ENCODE measurements around the gene CAPN7.
A peak's percentile ranks its signal among the peaks of the same experiment; 100 is the strongest.
"Not testable (repeated sequence)": the region's sequence is repeated elsewhere in the genome, so short reads cannot be mapped to it uniquely, and the experiment has no call there.

CAPN7 gene

GRCh38 chr3:15205934-15206661 lies at the start of gene CAPN7:
Gene CAPN7, plus strand, starts transcription at chr3:15206246. Its CDS starts 250 bp downstream, at chr3:15206496.
- H3K9me3 ChIP-seq (ENCODE audit: insufficient read depth, low read length) = no peaks in the 10 kb centered on the region
- no peaks in the 10 kb centered on the region for H3K4me1 ChIP-seq (ENCODE audit: insufficient read depth, insufficient read length)
- peak within 1 kb of the TSS; percentile 92 for H3K4me3 ChIP-seq (ENCODE audit: insufficient read length, low read depth)
- peaks cover 24% of the 10 kb centered on the region for H3K36me3 ChIP-seq (ENCODE audit: insufficient read depth, insufficient read length, low read length)
- TF ChIP-seq YY1 (IDR thresholded peaks at IDR 0.05; ENCODE audit: insufficient read depth, insufficient read length) (no peak), ZNF274 (IDR thresholded peaks at IDR 0.05; ENCODE audit: low read depth, low read length) (no peak), SUZ12 (IDR thresholded peaks at IDR 0.05; ENCODE audit: extremely low read depth, insufficient read depth, insufficient read length) (no peak)
- peak; percentile 57 for DNase-seq (ENCODE audit: low read depth, low spot score)
- peak within 1 kb of the TSS; percentile 96 for H3K9ac ChIP-seq (ENCODE audit: insufficient read length, low read depth)
- no peaks in the 10 kb centered on the region for H3K27me3 ChIP-seq (ENCODE audit: insufficient read depth, insufficient read length)

GRCh38 chr3:15157441-15157840 lies 48.6 kb upstream of the CAPN7 start:
- H3K4me1 ChIP-seq (ENCODE audit: insufficient read depth, insufficient read length) = no peaks in the 10 kb centered on the region
- DNase-seq (ENCODE audit: low read depth, low spot score) = no peak
- no peaks in the 10 kb centered on the region for H3K36me3 ChIP-seq (ENCODE audit: insufficient read depth, insufficient read length, low read length)
- H3K9me3 ChIP-seq (ENCODE audit: insufficient read depth, low read length) = no peaks in the 10 kb centered on the region
- H3K9ac ChIP-seq (ENCODE audit: insufficient read length, low read depth) = no peak overlapping the region
- no peak overlapping the region for H3K4me3 ChIP-seq (ENCODE audit: insufficient read length, low read depth)
- H3K27me3 ChIP-seq (ENCODE audit: insufficient read depth, insufficient read length) = no peaks in the 10 kb centered on the region
- TF ChIP-seq ZNF274 (IDR thresholded peaks at IDR 0.05; ENCODE audit: low read depth, low read length) = no peak
- no peak for TF ChIP-seq SUZ12 (IDR thresholded peaks at IDR 0.05; ENCODE audit: extremely low read depth, insufficient read depth, insufficient read length)
- TF ChIP-seq YY1 (IDR thresholded peaks at IDR 0.05; ENCODE audit: insufficient read depth, insufficient read length) = no peak

- Histone ChIP-seq H3K4me1 (ENCODE audit: insufficient read depth, insufficient read length) (no peaks in the 10 kb centered on the region), H3K27me3 (ENCODE audit: insufficient read depth, insufficient read length) (no peaks in the 10 kb centered on the region), H3K9ac (ENCODE audit: insufficient read length, low read depth) (no peak overlapping the region), H3K36me3 (ENCODE audit: insufficient read depth, insufficient read length, low read length) (no peaks in the 10 kb centered on the region), H3K4me3 (ENCODE audit: insufficient read length, low read depth) (no peak overlapping the region), H3K9me3 (ENCODE audit: insufficient read depth, low read length) (peaks cover 6% of the 10 kb centered on the region; the same call in 1 of the 2 replicates)
- no peak for TF ChIP-seq SUZ12 (IDR thresholded peaks at IDR 0.05; ENCODE audit: extremely low read depth, insufficient read depth, insufficient read length)
- no peak for TF ChIP-seq YY1 (IDR thresholded peaks at IDR 0.05; ENCODE audit: insufficient read depth, insufficient read length)
- no peak for TF ChIP-seq ZNF274 (IDR thresholded peaks at IDR 0.05; ENCODE audit: low read depth, low read length)
- DNase-seq (ENCODE audit: low read depth, low spot score) = no peak
Observed at GRCh38 chr3:15159501-15160136, 46.4 kb upstream of the CAPN7 start.

- no peak overlapping the region for H3K9ac ChIP-seq (ENCODE audit: insufficient read length, low read depth)
- H3K9me3 ChIP-seq (ENCODE audit: insufficient read depth, low read length) = peaks cover 12% of the 10 kb centered on the region; the same call in 1 of the 2 replicates
- TF ChIP-seq SUZ12 (IDR thresholded peaks at IDR 0.05; ENCODE audit: extremely low read depth, insufficient read depth, insufficient read length) = no peak
- no peak for TF ChIP-seq YY1 (IDR thresholded peaks at IDR 0.05; ENCODE audit: insufficient read depth, insufficient read length)
- no peak for TF ChIP-seq ZNF274 (IDR thresholded peaks at IDR 0.05; ENCODE audit: low read depth, low read length)
- no peaks in the 10 kb centered on the region for H3K27me3 ChIP-seq (ENCODE audit: insufficient read depth, insufficient read length)
- no peak for DNase-seq (ENCODE audit: low read depth, low spot score)
- no peaks in the 10 kb centered on the region for H3K36me3 ChIP-seq (ENCODE audit: insufficient read depth, insufficient read length, low read length)
- no peak overlapping the region for H3K4me3 ChIP-seq (ENCODE audit: insufficient read length, low read depth)
- no peaks in the 10 kb centered on the region for H3K4me1 ChIP-seq (ENCODE audit: insufficient read depth, insufficient read length)
Observed at GRCh38 chr3:15160662-15161061, 45.4 kb upstream of the CAPN7 start.

GRCh38 chr3:15161133-15161532 lies 44.9 kb upstream of the CAPN7 start:
- H3K4me3 ChIP-seq (ENCODE audit: insufficient read length, low read depth) = no peak overlapping the region

GRCh38 chr3:15163656-15164055 lies 42.4 kb upstream of the CAPN7 start:
- DNase-seq (ENCODE audit: low read depth, low spot score); H3K27me3 ChIP-seq (ENCODE audit: insufficient read depth, insufficient read length); H3K36me3 ChIP-seq (ENCODE audit: insufficient read depth, insufficient read length, low read length); H3K4me3 ChIP-seq (ENCODE audit: insufficient read length, low read depth); H3K4me1 ChIP-seq (ENCODE audit: insufficient read depth, insufficient read length); H3K9ac ChIP-seq (ENCODE audit: insufficient read length, low read depth): not testable (repeated sequence)
- H3K9me3 ChIP-seq (ENCODE audit: insufficient read depth, low read length) = peaks cover 12% of the 10 kb centered on the region; the same call in 1 of the 2 replicates

More at GRCh38 chr3:15161133-15161532, 44.9 kb upstream of the CAPN7 start:
- no peaks in the 10 kb centered on the region for H3K36me3 ChIP-seq (ENCODE audit: insufficient read depth, insufficient read length, low read length)
- peaks cover 12% of the 10 kb centered on the region; the same call in 1 of the 2 replicates for H3K9me3 ChIP-seq (ENCODE audit: insufficient read depth, low read length)
- H3K9ac ChIP-seq (ENCODE audit: insufficient read length, low read depth) = no peak overlapping the region
- DNase-seq (ENCODE audit: low read depth, low spot score) = no peak
- H3K4me1 ChIP-seq (ENCODE audit: insufficient read depth, insufficient read length) = no peaks in the 10 kb centered on the region
- TF ChIP-seq ZNF274 (IDR thresholded peaks at IDR 0.05; ENCODE audit: low read depth, low read length) = no peak
- TF ChIP-seq SUZ12 (IDR thresholded peaks at IDR 0.05; ENCODE audit: extremely low read depth, insufficient read depth, insufficient read length) = no peak
- no peak for TF ChIP-seq YY1 (IDR thresholded peaks at IDR 0.05; ENCODE audit: insufficient read depth, insufficient read length)
- H3K27me3 ChIP-seq (ENCODE audit: insufficient read depth, insufficient read length) = no peaks in the 10 kb centered on the region

- no peak overlapping the region for H3K4me3 ChIP-seq (ENCODE audit: insufficient read length, low read depth)
- H3K9ac ChIP-seq (ENCODE audit: insufficient read length, low read depth) = no peak overlapping the region
- H3K9me3 ChIP-seq (ENCODE audit: insufficient read depth, low read length) = peaks cover 12% of the 10 kb centered on the region; the same call in 1 of the 2 replicates
- DNase-seq (ENCODE audit: low read depth, low spot score) = no peak
- no peaks in the 10 kb centered on the region for H3K4me1 ChIP-seq (ENCODE audit: insufficient read depth, insufficient read length)
- H3K36me3 ChIP-seq (ENCODE audit: insufficient read depth, insufficient read length, low read length) = no peaks in the 10 kb centered on the region
- TF ChIP-seq ZNF274 (IDR thresholded peaks at IDR 0.05; ENCODE audit: low read depth, low read length) (no peak), SUZ12 (IDR thresholded peaks at IDR 0.05; ENCODE audit: extremely low read depth, insufficient read depth, insufficient read length) (no peak), YY1 (IDR thresholded peaks at IDR 0.05; ENCODE audit: insufficient read depth, insufficient read length) (no peak)
- H3K27me3 ChIP-seq (ENCODE audit: insufficient read depth, insufficient read length) = no peaks in the 10 kb centered on the region
Observed at GRCh38 chr3:15164340-15164739, 41.7 kb upstream of the CAPN7 start.

All from NT2/D1 (cell line).